GM12801 (cell line): ENCODE measurements around the gene ALG2.

Experiments used
- TF ChIP-seq, protein P1 (sequence below): IDR thresholded peaks from one replicate; pipeline ENCODE4 v1.5.1; 2011; ENCODE audit warnings: control low read depth; ENCODE audit not compliant: insufficient read length; ENCODE audit errors: extremely low read depth

The ALG2 gene

GRCh38 chr9:99189887-99190596 is 31.7 kb downstream of the ALG2 start:
- TF ChIP-seq, protein P1, sequence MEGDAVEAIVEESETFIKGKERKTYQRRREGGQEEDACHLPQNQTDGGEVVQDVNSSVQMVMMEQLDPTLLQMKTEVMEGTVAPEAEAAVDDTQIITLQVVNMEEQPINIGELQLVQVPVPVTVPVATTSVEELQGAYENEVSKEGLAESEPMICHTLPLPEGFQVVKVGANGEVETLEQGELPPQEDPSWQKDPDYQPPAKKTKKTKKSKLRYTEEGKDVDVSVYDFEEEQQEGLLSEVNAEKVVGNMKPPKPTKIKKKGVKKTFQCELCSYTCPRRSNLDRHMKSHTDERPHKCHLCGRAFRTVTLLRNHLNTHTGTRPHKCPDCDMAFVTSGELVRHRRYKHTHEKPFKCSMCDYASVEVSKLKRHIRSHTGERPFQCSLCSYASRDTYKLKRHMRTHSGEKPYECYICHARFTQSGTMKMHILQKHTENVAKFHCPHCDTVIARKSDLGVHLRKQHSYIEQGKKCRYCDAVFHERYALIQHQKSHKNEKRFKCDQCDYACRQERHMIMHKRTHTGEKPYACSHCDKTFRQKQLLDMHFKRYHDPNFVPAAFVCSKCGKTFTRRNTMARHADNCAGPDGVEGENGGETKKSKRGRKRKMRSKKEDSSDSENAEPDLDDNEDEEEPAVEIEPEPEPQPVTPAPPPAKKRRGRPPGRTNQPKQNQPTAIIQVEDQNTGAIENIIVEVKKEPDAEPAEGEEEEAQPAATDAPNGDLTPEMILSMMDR: no peak

GRCh38 chr9:99189186-99189585 is 32.6 kb downstream of the ALG2 start:
- TF ChIP-seq, protein P1: no peak

GRCh38 chr9:99187311-99187710 is 34.4 kb downstream of the ALG2 start:
- TF ChIP-seq, protein P1: no peak

GRCh38 chr9:99185934-99186333 is 35.8 kb downstream of the ALG2 start:
- TF ChIP-seq, protein P1: no peak

DNA sequence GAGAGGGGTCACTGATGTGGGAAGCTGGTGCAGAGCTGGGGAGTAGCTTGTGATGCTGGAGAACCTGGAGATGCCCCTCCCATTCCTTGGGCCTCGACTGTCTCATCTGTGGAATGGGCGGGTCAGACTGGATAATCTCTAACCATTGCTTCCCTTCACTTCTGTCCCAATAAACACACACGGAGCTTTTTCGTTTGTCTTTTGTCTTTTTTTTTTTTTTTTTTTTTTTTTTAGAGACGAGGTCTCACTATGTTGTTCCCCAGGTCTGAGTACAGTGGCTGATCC is 36.5 kb downstream of the ALG2 start:
- TF ChIP-seq, protein P1: no peak

GRCh38 chr9:99184475-99185347 is 37.0 kb downstream of the ALG2 start:
- TF ChIP-seq, protein P1: peak; percentile 17

GRCh38 chr9:99184110-99184474 is 37.6 kb downstream of the ALG2 start:
- TF ChIP-seq, protein P1: no peak
